ES-I3 (cell line): Measurements from ENCODE around the gene RASSF6.
"Not testable (repeated sequence)": the region's sequence is repeated elsewhere in the genome, so short reads cannot be mapped to it uniquely, and the experiment has no call there.

Experiments used
- H3K36me3 ChIP-seq: 2 replicates; pipeline ENCODE4 v1.6.1; 2013; ENCODE audit warnings: mild to moderate bottlenecking, low read length, control low read depth, moderate library complexity; ENCODE audit not compliant: insufficient read depth
- H3K4me1 ChIP-seq: 2 replicates; pipeline ENCODE4 v1.6.1; 2013; ENCODE audit warnings: mild to moderate bottlenecking, control low read depth, low read length; ENCODE audit not compliant: insufficient read depth
- H3K9ac ChIP-seq: 2 replicates; pipeline ENCODE4 v1.6.1; 2013; ENCODE audit warnings: low read depth, mild to moderate bottlenecking, low read length, moderate library complexity
- H3K9me3 ChIP-seq: 2 replicates; pipeline ENCODE4 v1.6.1; 2013; ENCODE audit warnings: mild to moderate bottlenecking, low read length, moderate library complexity; ENCODE audit not compliant: control insufficient read depth, insufficient read depth

RASSF6 gene

GRCh38 chr4:73628834-73629233 is 8.6 kb upstream of the RASSF6 start:
- H3K9me3 ChIP-seq, H3K9ac ChIP-seq, H3K4me1 ChIP-seq, H3K36me3 ChIP-seq: not testable (repeated sequence)

GRCh38 chr4:73621357-73621756 is 1.1 kb upstream of the RASSF6 start:
- H3K9ac ChIP-seq: no peak overlapping the region
- H3K4me1 ChIP-seq: no peaks in the 10 kb centered on the region
- H3K9me3 ChIP-seq: no peaks in the 10 kb centered on the region
- H3K36me3 ChIP-seq: no peaks in the 10 kb centered on the region

GRCh38 chr4:73619346-73619745 is 890 bp downstream of the RASSF6 start:
- peaks cover 9% of the 10 kb centered on the region for H3K4me1 ChIP-seq
- H3K36me3 ChIP-seq: no peaks in the 10 kb centered on the region

GRCh38 chr4:73617256-73617655 is 3.0 kb downstream of the RASSF6 start:
- Histone ChIP-seq H3K9ac (no peak overlapping the region), H3K36me3 (no peaks in the 10 kb centered on the region), H3K4me1 (peaks cover 9% of the 10 kb centered on the region), H3K9me3 (no peaks in the 10 kb centered on the region)

More at GRCh38 chr4:73619346-73619745, 890 bp downstream of the RASSF6 start:
- Histone ChIP-seq H3K9me3 (no peaks in the 10 kb centered on the region), H3K9ac (no peak overlapping the region)

GRCh38 chr4:73615613-73616012 is 4.6 kb downstream of the RASSF6 start:
- Histone ChIP-seq H3K9me3 (no peaks in the 10 kb centered on the region), H3K9ac (no peak overlapping the region), H3K36me3 (no peaks in the 10 kb centered on the region), H3K4me1 (peaks cover 9% of the 10 kb centered on the region)

- Histone ChIP-seq H3K9ac (no peak overlapping the region), H3K4me1 (peaks cover 9% of the 10 kb centered on the region), H3K9me3 (no peaks in the 10 kb centered on the region), H3K36me3 (no peaks in the 10 kb centered on the region)
Measured at GRCh38 chr4:73614311-73614867, 5.8 kb downstream of the RASSF6 start.

GRCh38 chr4:73613130-73613529 is 7.1 kb downstream of the RASSF6 start:
- Histone ChIP-seq H3K9ac (no peak overlapping the region), H3K36me3 (no peaks in the 10 kb centered on the region), H3K9me3 (no peaks in the 10 kb centered on the region), H3K4me1 (peaks cover 9% of the 10 kb centered on the region)

GRCh38 chr4:73612032-73612431 is 8.2 kb downstream of the RASSF6 start:
- no peaks in the 10 kb centered on the region for H3K36me3 ChIP-seq
- H3K9me3 ChIP-seq: no peaks in the 10 kb centered on the region
- no peak overlapping the region for H3K9ac ChIP-seq
- H3K4me1 ChIP-seq: peaks cover 9% of the 10 kb centered on the region

GRCh38 chr4:73609706-73610105 is 10.5 kb downstream of the RASSF6 start:
- no peaks in the 10 kb centered on the region for H3K9me3 ChIP-seq
- H3K9ac ChIP-seq: no peak overlapping the region
- no peaks in the 10 kb centered on the region for H3K36me3 ChIP-seq
- H3K4me1 ChIP-seq: no peaks in the 10 kb centered on the region

GRCh38 chr4:73608689-73609594 is 11.3 kb downstream of the RASSF6 start:
- no peaks in the 10 kb centered on the region for H3K36me3 ChIP-seq
- no peaks in the 10 kb centered on the region for H3K4me1 ChIP-seq
- no peak overlapping the region for H3K9ac ChIP-seq
- no peaks in the 10 kb centered on the region for H3K9me3 ChIP-seq

GRCh38 chr4:73607375-73608033 is 12.7 kb downstream of the RASSF6 start:
- Histone ChIP-seq H3K4me1 (no peaks in the 10 kb centered on the region), H3K9me3 (no peaks in the 10 kb centered on the region), H3K9ac (no peak overlapping the region), H3K36me3 (no peaks in the 10 kb centered on the region)

- H3K9me3 ChIP-seq: no peaks in the 10 kb centered on the region
- H3K4me1 ChIP-seq: no peaks in the 10 kb centered on the region
- no peaks in the 10 kb centered on the region for H3K36me3 ChIP-seq
- no peak overlapping the region for H3K9ac ChIP-seq
Measured at GRCh38 chr4:73606465-73606974, 13.7 kb downstream of the RASSF6 start.

GRCh38 chr4:73603854-73604584 is 16.2 kb downstream of the RASSF6 start:
- no peaks in the 10 kb centered on the region for H3K9me3 ChIP-seq
- H3K4me1 ChIP-seq: peaks cover 7% of the 10 kb centered on the region; the same call in 1 of the 2 replicates
- H3K36me3 ChIP-seq: no peaks in the 10 kb centered on the region
- no peak overlapping the region for H3K9ac ChIP-seq

GRCh38 chr4:73603271-73603710 is 16.9 kb downstream of the RASSF6 start:
- Histone ChIP-seq H3K36me3 (no peaks in the 10 kb centered on the region), H3K4me1 (peaks cover 11% of the 10 kb centered on the region; the same call in 1 of the 2 replicates), H3K9ac (no peak overlapping the region), H3K9me3 (no peaks in the 10 kb centered on the region)
